MCF 10A (cell line): ENCODE data around the gene C15orf61. TPM values are rescaled to one million over a fixed set of nuclear protein-coding genes. Genes with fewer than 3 reads are reported as not detected.

ENCODE experiments used
- BruUV-seq: library from RNA; stranded (reverse); fragments of 400-500 nt; replicated peaks from 2 replicates; lab custom pipeline; 2021; lab: Mats Ljungman, UMichigan
- CTCF ChIA-PET: fragments of 300-600 bp; sonication (Branson Sonifier 250); formaldehyde crosslinking; extraction: SDS; loops from one replicate; lab custom pipeline; 2021; ENCODE audit warnings: antibody characterized with exemption, inconsistent platforms; lab: Yijun Ruan, JAX
- POLR2A ChIA-PET: fragments of 300-600, 350-650 bp; sonication (Branson Sonifier 250); formaldehyde crosslinking; extraction: SDS; loops from one replicate; lab custom pipeline; 2020; ENCODE audit warnings: antibody characterized with exemption, inconsistent platforms; lab: Yijun Ruan, JAX
- DNase-seq: peaks from one replicate; pipeline ENCODE4 v3.0.0-alpha.2; 2018; ENCODE audit not compliant: unreplicated experiment
- H3K27ac Mint-ChIP-seq: one replicate; pipeline ENCODE4 v1.8.0; 2022; ENCODE audit warnings: mild to moderate bottlenecking, low read depth, mixed read lengths; ENCODE audit not compliant: unreplicated experiment
- H3K27me3 Mint-ChIP-seq: one replicate; pipeline ENCODE4 v1.8.0; 2022; ENCODE audit warnings: mixed read lengths; ENCODE audit not compliant: insufficient read depth, unreplicated experiment
- H3K36me3 Mint-ChIP-seq: one replicate; pipeline ENCODE4 v1.8.0; 2022; ENCODE audit warnings: mild to moderate bottlenecking, moderate library complexity, mixed read lengths; ENCODE audit not compliant: insufficient read depth, unreplicated experiment
- H3K4me1 Mint-ChIP-seq: one replicate; pipeline ENCODE4 v1.8.0; 2022; ENCODE audit warnings: mixed read lengths; ENCODE audit not compliant: insufficient read depth, unreplicated experiment
- H3K4me3 Mint-ChIP-seq: one replicate; pipeline ENCODE4 v1.8.0; 2022; ENCODE audit warnings: mild to moderate bottlenecking, moderate library complexity, mixed read lengths; ENCODE audit not compliant: unreplicated experiment
- H3K9me3 Mint-ChIP-seq: one replicate; pipeline ENCODE4 v1.8.0; 2022; ENCODE audit warnings: mixed read lengths; ENCODE audit not compliant: unreplicated experiment
- intact Hi-C: fragments of 100-400 bp; cut with micrococcal nuclease; formaldehyde crosslinking; loops from 2 replicates; pipeline ENCODE4 v1.14.1; 2022
- total RNA-seq: library from RNA; stranded (reverse); gene quantifications from 2 replicates; pipeline ENCODE4 v1.2.3, GENCODE V29; 2022
- TF ChIP-seq, protein P1 (sequence below): fragments of 200-600 bp; IDR thresholded peaks from one replicate; pipeline ENCODE4 v1.8.0; 2022; ENCODE audit warnings: antibody characterized with exemption, mild to moderate bottlenecking; ENCODE audit not compliant: unreplicated experiment

Gene C15orf61
- total RNA-seq, 1 experiment from 2014 or later: 10.5 TPM

DNA sequence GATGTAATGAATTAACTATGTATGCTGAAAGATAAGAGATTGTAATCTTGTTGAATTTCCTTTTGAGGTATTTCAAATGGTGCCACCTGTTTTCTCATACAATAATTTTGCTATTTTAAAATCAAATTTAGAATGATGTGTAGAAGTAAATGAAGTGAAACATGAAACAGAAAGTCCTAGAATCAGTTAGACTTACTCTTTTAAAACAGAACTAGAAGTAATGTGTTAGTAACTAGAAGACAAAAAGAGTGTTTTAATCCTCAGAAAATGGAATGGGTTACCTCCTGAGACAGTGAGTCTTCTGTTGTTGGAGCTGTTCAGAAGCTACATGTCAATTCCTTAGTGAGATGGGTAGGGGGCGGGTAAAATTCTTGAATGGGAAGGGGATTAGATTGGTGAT, 13.4 kb downstream of the C15orf61 start:
- Mint-ChIP-seq H3K27ac (no peak overlapping the region), H3K9me3 (no peaks in the 10 kb centered on the region), H3K27me3 (no peaks in the 10 kb centered on the region), H3K4me1 (peaks cover 7% of the 10 kb centered on the region), H3K36me3 (peaks cover 4% of the 10 kb centered on the region), H3K4me3 (no peak overlapping the region)
- ChIA-PET POLR2A (interaction anchor here (2.1 kb wide), 1 partner anchor 10 kb away, joined by 7 read pairs; no protein-coding TSS in a partner anchor), CTCF (no interaction called here)
- intact Hi-C loops: no loop called here
- BruUV-seq: no TSS peak
- DNase-seq: no peak
- TF ChIP-seq, protein P1, sequence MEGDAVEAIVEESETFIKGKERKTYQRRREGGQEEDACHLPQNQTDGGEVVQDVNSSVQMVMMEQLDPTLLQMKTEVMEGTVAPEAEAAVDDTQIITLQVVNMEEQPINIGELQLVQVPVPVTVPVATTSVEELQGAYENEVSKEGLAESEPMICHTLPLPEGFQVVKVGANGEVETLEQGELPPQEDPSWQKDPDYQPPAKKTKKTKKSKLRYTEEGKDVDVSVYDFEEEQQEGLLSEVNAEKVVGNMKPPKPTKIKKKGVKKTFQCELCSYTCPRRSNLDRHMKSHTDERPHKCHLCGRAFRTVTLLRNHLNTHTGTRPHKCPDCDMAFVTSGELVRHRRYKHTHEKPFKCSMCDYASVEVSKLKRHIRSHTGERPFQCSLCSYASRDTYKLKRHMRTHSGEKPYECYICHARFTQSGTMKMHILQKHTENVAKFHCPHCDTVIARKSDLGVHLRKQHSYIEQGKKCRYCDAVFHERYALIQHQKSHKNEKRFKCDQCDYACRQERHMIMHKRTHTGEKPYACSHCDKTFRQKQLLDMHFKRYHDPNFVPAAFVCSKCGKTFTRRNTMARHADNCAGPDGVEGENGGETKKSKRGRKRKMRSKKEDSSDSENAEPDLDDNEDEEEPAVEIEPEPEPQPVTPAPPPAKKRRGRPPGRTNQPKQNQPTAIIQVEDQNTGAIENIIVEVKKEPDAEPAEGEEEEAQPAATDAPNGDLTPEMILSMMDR: no peak

DNA sequence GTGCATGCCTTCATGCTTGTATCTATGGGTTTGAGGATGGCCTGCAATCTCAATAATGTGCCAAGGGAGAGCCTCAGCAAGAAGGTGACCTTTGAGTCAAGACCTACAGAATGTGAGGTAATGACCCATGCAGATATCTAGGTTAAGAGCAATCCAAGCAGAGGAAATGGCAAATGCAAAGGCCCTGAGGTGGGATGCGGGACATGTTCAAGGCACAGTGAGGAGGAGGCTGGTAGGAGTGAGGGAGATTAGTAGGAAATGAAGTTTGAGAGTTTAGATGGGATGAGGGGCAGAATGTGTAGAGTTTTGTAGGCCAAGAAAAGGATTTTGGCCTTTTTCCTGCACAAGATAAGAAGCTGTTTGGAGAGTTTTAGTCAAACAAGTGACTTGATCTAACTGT, 16.8 kb downstream of the C15orf61 start:
- H3K9me3 Mint-ChIP-seq: no peaks in the 10 kb centered on the region
- no peak overlapping the region for H3K27ac Mint-ChIP-seq
- intact Hi-C loops: no loop called here
- ChIA-PET POLR2A (interaction anchor here (1.6 kb wide), 1 partner anchor 16 kb away, joined by 14 read pairs; the partner anchor contains the start of gene C15orf61), CTCF (no interaction called here)
- no peak for DNase-seq
- H3K36me3 Mint-ChIP-seq: no peaks in the 10 kb centered on the region
- H3K27me3 Mint-ChIP-seq: no peaks in the 10 kb centered on the region
- H3K4me1 Mint-ChIP-seq: no peaks in the 10 kb centered on the region
- no TSS peak for BruUV-seq
- no peak overlapping the region for H3K4me3 Mint-ChIP-seq
- TF ChIP-seq, protein P1: no peak

DNA sequence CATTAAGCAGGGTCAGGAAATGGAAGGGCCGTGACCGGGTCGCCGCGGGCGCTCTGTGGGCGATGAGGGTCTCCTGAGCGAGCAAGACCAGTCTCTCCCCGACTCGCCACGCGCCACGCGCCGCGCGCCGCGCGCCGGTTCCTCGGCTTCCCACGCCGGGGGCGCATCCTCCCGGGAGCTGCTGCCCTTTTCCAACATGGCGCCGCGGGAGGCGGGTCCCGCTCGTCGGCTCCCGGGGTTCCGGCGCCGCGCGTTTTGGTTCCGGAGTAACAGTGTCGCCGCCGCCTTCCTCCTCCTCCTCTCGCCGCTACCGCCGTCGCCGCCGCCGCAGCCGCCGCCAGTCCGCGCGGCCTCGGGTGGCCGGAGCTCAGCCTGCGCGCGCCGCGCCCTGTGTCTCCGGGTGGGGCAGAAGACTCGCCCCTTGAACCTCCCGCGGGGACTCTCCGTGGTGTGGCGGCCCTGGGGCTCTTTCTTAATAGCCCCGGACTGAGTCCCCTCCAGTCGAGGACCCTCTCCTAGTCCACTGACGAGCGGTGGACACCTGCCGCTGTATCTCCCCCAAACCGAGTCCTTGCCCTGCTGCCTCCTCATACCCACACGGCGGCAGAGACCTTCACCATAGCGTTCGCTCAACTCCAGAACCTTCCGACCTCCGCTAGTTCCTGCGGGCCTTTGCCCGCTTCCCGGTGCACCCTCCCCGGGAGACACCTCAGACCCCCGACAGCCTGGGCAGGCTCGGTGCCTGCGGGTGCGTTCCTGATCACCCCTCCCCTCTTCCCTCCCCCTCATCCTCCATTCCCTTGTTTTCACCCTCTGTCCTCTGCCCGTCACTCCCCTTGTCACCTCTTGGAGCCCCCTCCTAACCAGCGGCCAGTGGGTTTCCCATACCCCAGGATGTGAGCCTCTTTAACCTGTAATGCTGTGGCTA, 21.8 kb downstream of the C15orf61 start, which contains the start of gene MAP2K5:
TSS of gene MAP2K5 (plus strand) at position 284 of the 928 bp plus-strand sequence. CDS start at position 917, 633 bp downstream.
- Mint-ChIP-seq H3K27ac (peak within 1 kb of the TSS; percentile 89), H3K27me3 (no peaks in the 10 kb centered on the region), H3K4me3 (peak within 1 kb of the TSS; percentile 96), H3K36me3 (no peaks in the 10 kb centered on the region), H3K9me3 (no peaks in the 10 kb centered on the region), H3K4me1 (peaks cover 15% of the 10 kb centered on the region)
- no TSS peak for BruUV-seq
- intact Hi-C loops: loop anchor here (2.0 kb wide), 1 partner anchor 290 kb away; no protein-coding TSS in a partner anchor
- ChIA-PET CTCF (interaction anchor here (0.6 to 1.0 kb wide), 3 partner anchors 16 to 213 kb away, joined by 3 to 4 read pairs (median 3); no protein-coding TSS in a partner anchor), POLR2A (interaction anchor here (0.6 to 5.6 kb wide), 19 partner anchors 8 to 1889 kb away, joined by 3 to 91 read pairs (median 4); partner anchors contain the start of genes C15orf61, CLN6, RPL4 and ZWILCH)
- DNase-seq: peak; percentile 77
- TF ChIP-seq, protein P1: no peak

DNA sequence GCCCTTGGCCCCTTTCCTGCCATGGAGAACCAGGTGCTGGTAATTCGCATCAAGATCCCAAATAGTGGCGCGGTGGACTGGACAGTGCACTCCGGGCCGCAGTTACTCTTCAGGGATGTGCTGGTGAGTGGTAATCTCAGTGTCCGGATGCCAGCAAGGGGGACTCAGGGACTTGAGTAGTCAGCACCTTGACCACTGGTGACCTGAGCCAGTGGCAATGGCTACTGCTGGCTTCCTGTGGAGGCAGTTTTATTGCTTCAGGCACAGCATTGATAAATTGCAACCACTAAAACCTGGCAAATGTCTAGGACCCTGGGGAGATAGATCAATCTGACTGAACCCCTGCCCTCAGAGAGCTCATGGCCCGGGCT, 22.4 kb downstream of the C15orf61 start:
- Mint-ChIP-seq H3K27me3 (no peaks in the 10 kb centered on the region), H3K4me1 (peaks cover 15% of the 10 kb centered on the region), H3K4me3 (peak overlapping the region; percentile 96), H3K36me3 (no peaks in the 10 kb centered on the region), H3K27ac (peak overlapping the region; percentile 89), H3K9me3 (no peaks in the 10 kb centered on the region)
- ChIA-PET CTCF (no interaction called here), POLR2A (interaction anchor here (1.1 to 5.6 kb wide), 4 partner anchors 11 to 22 kb away, joined by 3 to 91 read pairs (median 8); partner anchors contain the start of gene C15orf61)
- no peak for DNase-seq
- TF ChIP-seq, protein P1: no peak
- intact Hi-C loops: loop anchor here (2.0 kb wide), 1 partner anchor 289 kb away; no protein-coding TSS in a partner anchor
- no TSS peak for BruUV-seq
